HepG2 (cell line): ENCODE results near the gene ZBP1. TPM values are rescaled to one million over a fixed set of nuclear protein-coding genes. Genes with fewer than 3 reads are reported as not detected.
A peak's percentile ranks its signal among the peaks of the same experiment; 100 is the strongest.

Experiments
- BCLAF1 ChIP-seq: fragments of 450-650 bp; IDR thresholded peaks from 2 replicates; pipeline ENCODE4 v1.6.1; 2017; ENCODE audit warnings: mild to moderate bottlenecking
- DMTF1 ChIP-seq: sonication (generic); formaldehyde crosslinking; IDR thresholded peaks from 2 replicates; pipeline ENCODE4 v1.4.0; 2020; ENCODE audit warnings: mild to moderate bottlenecking, missing genetic modification reagents
- HDAC6 ChIP-seq: fragments of 200-600 bp; sonication (generic); IDR thresholded peaks from 2 replicates; pipeline ENCODE4 v1.7.0; 2017; ENCODE audit warnings: mild to moderate bottlenecking, antibody characterized with exemption, low read length, low read depth
- HMGA1 ChIP-seq: sonication (generic); formaldehyde crosslinking; conservative IDR thresholded peaks from 2 replicates; pipeline ENCODE4 v1.4.0; 2020; ENCODE audit warnings: missing genetic modification reagents
- KDM3A ChIP-seq: IDR thresholded peaks from 2 replicates; pipeline ENCODE4 v1.6.1; 2018; ENCODE audit warnings: low read depth, missing compliant biosample characterization
- MBD4 ChIP-seq: IDR thresholded peaks from 2 replicates; pipeline ENCODE4 v1.6.1; 2012; ENCODE audit warnings: low read length, inconsistent platforms, borderline replicate concordance
- MED1 ChIP-seq: sonication (generic); formaldehyde crosslinking; IDR thresholded peaks from 2 replicates; pipeline ENCODE4 v1.4.0; 2020; ENCODE audit warnings: missing genetic modification reagents
- NFRKB ChIP-seq: fragments of 450-650 bp; IDR thresholded peaks from 2 replicates; pipeline ENCODE4 v1.6.1; 2017
- PHB2 ChIP-seq: fragments of 450-650 bp; IDR thresholded peaks from 2 replicates; pipeline ENCODE4 v1.6.1; 2018; ENCODE audit not compliant: partially characterized antibody
- PRPF4 ChIP-seq: fragments of 200-400 bp; formaldehyde crosslinking; IDR thresholded peaks from 2 replicates; pipeline ENCODE4 v1.6.1; 2016; ENCODE audit warnings: low read length, low read depth; ENCODE audit not compliant: poor library complexity, severe bottlenecking
- RBM22 ChIP-seq: fragments of 200-400 bp; formaldehyde crosslinking; optimal IDR thresholded peaks from 2 replicates; pipeline ENCODE3; 2017; ENCODE audit warnings: mild to moderate bottlenecking, low read length, moderate library complexity
- RORA ChIP-seq: sonication (generic); formaldehyde crosslinking; IDR thresholded peaks from 2 replicates; pipeline ENCODE4 v1.5.0; 2020; ENCODE audit warnings: mild to moderate bottlenecking, missing genetic modification reagents, moderate library complexity
- TBX2 ChIP-seq: sonication (generic); formaldehyde crosslinking; IDR thresholded peaks from 2 replicates; pipeline ENCODE4 v1.5.0; 2020; ENCODE audit warnings: missing genetic modification reagents, mild to moderate bottlenecking, borderline replicate concordance
- THYN1 ChIP-seq: sonication (generic); formaldehyde crosslinking; IDR thresholded peaks from 2 replicates; pipeline ENCODE4 v1.8.1; 2023; ENCODE audit warnings: low read depth, mild to moderate bottlenecking, moderate library complexity, missing genetic modification reagents, borderline replicate concordance
- ZBTB42 ChIP-seq: sonication (generic); formaldehyde crosslinking; IDR thresholded peaks from 2 replicates; pipeline ENCODE4 v1.5.0; 2020; ENCODE audit warnings: mild to moderate bottlenecking, missing genetic modification reagents
- ZHX1 ChIP-seq: sonication (generic); formaldehyde crosslinking; IDR thresholded peaks from 2 replicates; pipeline ENCODE4 v1.8.1; 2022; ENCODE audit warnings: low read depth, mild to moderate bottlenecking, missing genetic modification reagents
- ZNF101 ChIP-seq: sonication (generic); formaldehyde crosslinking; IDR thresholded peaks from 2 replicates; pipeline ENCODE4 v1.4.0; 2020; ENCODE audit warnings: mild to moderate bottlenecking, low read depth, missing genetic modification reagents, borderline replicate concordance
- ZNF501 ChIP-seq: sonication (generic); formaldehyde crosslinking; IDR thresholded peaks from 2 replicates; pipeline ENCODE4 v1.5.1; 2020; ENCODE audit warnings: mild to moderate bottlenecking, moderate library complexity, missing genetic modification reagents
- ZNF670 ChIP-seq: sonication (generic); formaldehyde crosslinking; IDR thresholded peaks from 2 replicates; pipeline ENCODE4 v1.8.0; 2022; ENCODE audit warnings: mild to moderate bottlenecking, missing genetic modification reagents, borderline replicate concordance
- ZNF776 ChIP-seq: sonication (generic); formaldehyde crosslinking; IDR thresholded peaks from 2 replicates; pipeline ENCODE4 v1.4.0; 2020; ENCODE audit warnings: mild to moderate bottlenecking, missing genetic modification reagents
- ZNF878 ChIP-seq: sonication (generic); formaldehyde crosslinking; IDR thresholded peaks from 2 replicates; pipeline ENCODE4 v1.8.1; 2023; ENCODE audit warnings: mild to moderate bottlenecking, missing genetic modification reagents, moderate library complexity
- polyA plus RNA-seq, 8 experiments: library from polyadenylated mRNA; depleted of rRNA in 3 of 8; stranded (reverse) in 7 of 8; unstranded in 1 of 8; fragments of >200 nt; fragmentation: Illumina TruSeq in 4 of 8; extraction: Trizol in 4 of 8; gene quantifications; 2 replicates each; pipeline versions ENCODE4 v1.2.1 to v1.2.3, GENCODE V29; 2011 to 2016; ENCODE audit warnings: low read depth in 4 of 8, missing spikeins in 1 of 8, mixed read lengths in 1 of 8; ENCODE audit not compliant: insufficient read depth in 1 of 8
- total RNA-seq, 5 experiments: library from RNA; depleted of rRNA; stranded (reverse); fragments of >200 nt; fragmentation: Illumina TruSeq; extraction: Trizol; gene quantifications; 2 replicates each; pipeline ENCODE4 v1.2.3, GENCODE V29; 2016; ENCODE audit warnings: low read depth in 1 of 5

ZBP1 gene
- total and polyA plus RNA-seq, 2 of the 13 experiments (the other 11 are each of a cell fraction or from before 2014, with no cell fraction given): not detected

GRCh38 chr20:57592263-57593092, 27.7 kb downstream of the ZBP1 start (continued):
- TF ChIP-seq ZHX1 (CRISPR knock-in tag): no peak
- TF ChIP-seq HMGA1 (CRISPR knock-in tag): no peak
- no peak for TF ChIP-seq ZNF878 (CRISPR knock-in tag)
- TF ChIP-seq BCLAF1: no peak
- TF ChIP-seq NFRKB: no peak
- no peak for TF ChIP-seq RORA (CRISPR knock-in tag)
- no peak for TF ChIP-seq ZNF670
- TF ChIP-seq ZBTB42 (CRISPR knock-in tag): no peak
- no peak for TF ChIP-seq PRPF4
- TF ChIP-seq KDM3A (CRISPR knock-in tag): 0 out of 2 replicates have a peak, but pooled peaks have one; percentile 29
- no peak for TF ChIP-seq PHB2
- TF ChIP-seq ZNF776 (CRISPR knock-in tag): no peak
- peak; percentile 75 for TF ChIP-seq MED1 (CRISPR knock-in tag)
- TF ChIP-seq ZNF101 (CRISPR knock-in tag): no peak
- peak; percentile 62; the same call in 1 of the 2 replicates for TF ChIP-seq ZNF501 (CRISPR knock-in tag)
- TF ChIP-seq HDAC6: no peak
- no peak for TF ChIP-seq RBM22
- TF ChIP-seq DMTF1 (CRISPR knock-in tag): no peak
- TF ChIP-seq THYN1: no peak
- TF ChIP-seq MBD4: no peak
- TF ChIP-seq TBX2 (CRISPR knock-in tag): no peak
